H1 (cell line): ENCODE measurements around the gene DHRS3. TPM values are rescaled to one million over a fixed set of nuclear protein-coding genes. Genes with fewer than 3 reads are reported as not detected.

Experiments
- CTCF ChIA-PET: fragments of 300-600 bp; sonication (Branson Sonifier 250); formaldehyde crosslinking; loops from one replicate; lab custom pipeline; 2021; ENCODE audit not compliant: partially characterized antibody; lab: Charles Lee
- POLR2A ChIA-PET: fragments of 300-600 bp; sonication (Branson Sonifier 250); formaldehyde crosslinking; loops from one replicate; lab custom pipeline; 2021; ENCODE audit warnings: inconsistent platforms; ENCODE audit not compliant: partially characterized antibody; lab: Charles Lee
- DNase-seq, 2 experiments: peaks; one replicate each; pipeline versions ENCODE4 v3.0.0 to v3.0.0-alpha.2; 2010 to 2022; ENCODE audit warnings: low spot score in 2 of 2, low read depth in 1 of 2, mixed read lengths in 1 of 2
- FAIRE-seq: peaks from 2 replicates; lab custom pipeline; 2011; peaks lifted over from hg19 to GRCh38; lab: Jason Lieb, UNC
- H2AFZ ChIP-seq: 2 replicates; pipeline ENCODE4 v1.8.1; 2012; ENCODE audit warnings: low read length, inconsistent platforms
- H2AK5ac ChIP-seq: 2 replicates; pipeline ENCODE4 v1.6.1; 2013; ENCODE audit warnings: low read depth, low read length
- H2BK120ac ChIP-seq: replicated peaks from 2 replicates; pipeline ENCODE3; 2013; ENCODE audit warnings: low read depth, low read length, inconsistent platforms
- H2BK12ac ChIP-seq: 2 replicates; pipeline ENCODE4 v1.6.1; 2013; ENCODE audit warnings: low read depth, low read length
- H2BK15ac ChIP-seq: 2 replicates; pipeline ENCODE4 v1.6.1; 2013; ENCODE audit warnings: low read length
- H2BK20ac ChIP-seq: 2 replicates; pipeline ENCODE4 v1.6.1; 2013; ENCODE audit warnings: low read length
- H2BK5ac ChIP-seq: 2 replicates; pipeline ENCODE4 v1.6.1; 2013; ENCODE audit warnings: low read depth, low read length
- H3K14ac ChIP-seq: 2 replicates; pipeline ENCODE4 v1.6.1; 2013; ENCODE audit warnings: inconsistent platforms; ENCODE audit not compliant: insufficient read length
- H3K18ac ChIP-seq: 2 replicates; pipeline ENCODE4 v1.6.1; 2013; ENCODE audit warnings: low read length; ENCODE audit errors: extremely low read depth
- H3K23ac ChIP-seq: 2 replicates; pipeline ENCODE4 v1.6.1; 2013; ENCODE audit warnings: inconsistent platforms; ENCODE audit not compliant: insufficient read length
- H3K23me2 ChIP-seq: 2 replicates; pipeline ENCODE4 v1.6.1; 2013; ENCODE audit warnings: low read depth, low read length
- H3K27ac ChIP-seq: 2 replicates; pipeline ENCODE4 v1.6.1; 2011; ENCODE audit warnings: low read depth, low read length, inconsistent platforms
- H3K27me3 ChIP-seq, 4 experiments: replicated peaks in 1 of 4; 1 replicate in 1 of 4; 2 replicates in 3 of 4; pipeline versions ENCODE4 v1.6.1 to v1.8.1; 2011 to 2013; ENCODE audit warnings: low read length in 3 of 4, mild to moderate bottlenecking in 3 of 4, inconsistent platforms in 2 of 4, mixed read lengths in 2 of 4, moderate library complexity in 1 of 4; ENCODE audit not compliant: control insufficient read depth in 3 of 4, insufficient read depth in 3 of 4; ENCODE audit errors: extremely low read depth in 1 of 4
- H3K36me3 ChIP-seq, 4 experiments: 2 replicates each; pipeline versions ENCODE4 v1.6.1 to v1.8.1; 2011 to 2013; ENCODE audit warnings: mild to moderate bottlenecking in 4 of 4, low read length in 3 of 4, moderate library complexity in 2 of 4, control low read depth in 1 of 4, inconsistent platforms in 1 of 4; ENCODE audit not compliant: insufficient read depth in 4 of 4, control insufficient read depth in 2 of 4
- H3K4ac ChIP-seq: replicated peaks from 2 replicates; pipeline ENCODE3; 2013; ENCODE audit warnings: low read length, low read depth, mixed read lengths, inconsistent platforms; ENCODE audit not compliant: insufficient read length
- H3K4me1 ChIP-seq, 4 experiments: replicated peaks in 1 of 4; 1 replicate in 1 of 4; 2 replicates in 3 of 4; pipeline versions ENCODE4 v1.6.1 to v1.8.1; 2011 to 2013; ENCODE audit warnings: low read length in 3 of 4, inconsistent platforms in 2 of 4, mixed read lengths in 1 of 4; ENCODE audit not compliant: insufficient read depth in 4 of 4, control insufficient read depth in 3 of 4
- H3K4me2 ChIP-seq, 2 experiments: 2 replicates each; pipeline versions ENCODE4 v1.6.1 to v1.8.1; 2011 to 2013; ENCODE audit warnings: low read depth in 2 of 2, low read length in 2 of 2, control low read depth in 1 of 2, inconsistent platforms in 1 of 2, mild to moderate bottlenecking in 1 of 2; ENCODE audit not compliant: insufficient read depth in 1 of 2
- H3K4me3 ChIP-seq, 4 experiments: fragments of 200-600, 300-600 bp in 1 of 4; sonication (generic), shearing (Covaris generic), sonication (Bioruptor Twin) in 1 of 4; 2 replicates each; pipeline versions ENCODE4 v1.5.1 to v1.8.1; 2011 to 2016; ENCODE audit warnings: low read length in 4 of 4, low read depth in 3 of 4, control low read depth in 2 of 4, inconsistent platforms in 2 of 4, mild to moderate bottlenecking in 2 of 4, mixed read lengths in 1 of 4, moderate library complexity in 1 of 4; ENCODE audit not compliant: insufficient read depth in 2 of 4; ENCODE audit errors: extremely low read depth in 1 of 4
- H3K56ac ChIP-seq: replicated peaks from 2 replicates; pipeline ENCODE3; 2013; ENCODE audit warnings: low read depth, mild to moderate bottlenecking, mixed read lengths, low read length, inconsistent platforms; ENCODE audit not compliant: insufficient read length
- H3K79me1 ChIP-seq: 2 replicates; pipeline ENCODE4 v1.6.1; 2013; ENCODE audit warnings: low read depth, low read length, control low read depth
- H3K79me2 ChIP-seq, 2 experiments: 2 replicates each; pipeline versions ENCODE4 v1.6.1 to v1.8.1; 2012 to 2013; ENCODE audit warnings: low read length in 2 of 2, mild to moderate bottlenecking in 2 of 2, inconsistent platforms in 1 of 2; ENCODE audit not compliant: insufficient read depth in 2 of 2, control insufficient read depth in 1 of 2
- H3K9ac ChIP-seq, 4 experiments: replicated peaks in 1 of 4; 1 replicate in 1 of 4; 2 replicates in 3 of 4; pipeline versions ENCODE4 v1.6.1 to v1.8.1; 2011 to 2013; ENCODE audit warnings: low read depth in 3 of 4, low read length in 3 of 4, control low read depth in 2 of 4, mild to moderate bottlenecking in 2 of 4, moderate library complexity in 2 of 4, inconsistent platforms in 1 of 4; ENCODE audit errors: extremely low read depth in 1 of 4
- H3K9me3 ChIP-seq, 2 experiments: 2 replicates each; pipeline versions ENCODE4 v1.6.1 to v1.8.1; 2012 to 2013; ENCODE audit warnings: mild to moderate bottlenecking in 2 of 2, moderate library complexity in 2 of 2, control low read depth in 1 of 2, inconsistent platforms in 1 of 2, low read depth in 1 of 2, low read length in 1 of 2, mixed read lengths in 1 of 2; ENCODE audit not compliant: insufficient read depth in 2 of 2
- H4K20me1 ChIP-seq, 2 experiments: replicated peaks in 1 of 2; 2 replicates each; pipeline versions ENCODE3 to v1.8.1; 2011 to 2013; ENCODE audit warnings: inconsistent platforms in 2 of 2, low read length in 2 of 2, mild to moderate bottlenecking in 1 of 2; ENCODE audit not compliant: insufficient read depth in 2 of 2, control insufficient read depth in 1 of 2
- H4K5ac ChIP-seq: 2 replicates; pipeline ENCODE4 v1.6.1; 2013; ENCODE audit warnings: low read length, low read depth, mixed read lengths, inconsistent platforms; ENCODE audit not compliant: insufficient read length
- H4K8ac ChIP-seq: 2 replicates; pipeline ENCODE4 v1.8.0; 2013; ENCODE audit warnings: mild to moderate bottlenecking, moderate library complexity, low read length, inconsistent platforms; ENCODE audit not compliant: insufficient read depth; ENCODE audit errors: extremely low read depth
- H4K91ac ChIP-seq: replicated peaks from 2 replicates; pipeline ENCODE3; 2013; ENCODE audit warnings: low read length, mixed read lengths, inconsistent platforms; ENCODE audit not compliant: insufficient read length
- KDM1A ChIP-seq: fragments of 200-600, 300-600 bp; sonication (generic); IDR thresholded peaks from 2 replicates; pipeline ENCODE4 v1.7.1; 2016; ENCODE audit warnings: mild to moderate bottlenecking, low read length, borderline replicate concordance
- KDM5A ChIP-seq: fragments of 200-600 bp; IDR thresholded peaks from 2 replicates; pipeline ENCODE4 v1.7.1; 2012; ENCODE audit warnings: mild to moderate bottlenecking, low read length, inconsistent platforms, mixed read lengths
- NANOG ChIP-seq: IDR thresholded peaks from 2 replicates; pipeline ENCODE4 v1.6.1; 2011; ENCODE audit warnings: low read length, low read depth, mild to moderate bottlenecking, inconsistent platforms; ENCODE audit not compliant: insufficient read depth, poor library complexity, severe bottlenecking
- RAD21 ChIP-seq, 2 experiments: IDR thresholded peaks in 1 of 2; conservative IDR thresholded peaks in 1 of 2; 2 replicates each; pipeline ENCODE4 v1.6.1; 2011; ENCODE audit warnings: low read depth in 2 of 2, low read length in 2 of 2, improper control_type of control experiment in 1 of 2, inconsistent platforms in 1 of 2, mild to moderate bottlenecking in 1 of 2, moderate library complexity in 1 of 2
- SIX5 ChIP-seq: IDR thresholded peaks from 2 replicates; pipeline ENCODE4 v1.6.1; 2011; ENCODE audit warnings: mild to moderate bottlenecking, low read depth, low read length
- WGBS, 2 experiments: shearing (Covaris generic) in 1 of 2; methylation state at CpG; one replicate each; pipeline versions ENCODE4 v1.1.6 to v1.1.7; 2013 to 2015; ENCODE audit warnings: low lambda C conversion rate in 2 of 2, mixed read lengths in 2 of 2, inconsistent platforms in 1 of 2, low coverage in 1 of 2, missing lambda C conversion rate in 1 of 2; ENCODE audit not compliant: insufficient replicate concordance in 2 of 2, insufficient coverage in 1 of 2, insufficient read length in 1 of 2; ENCODE audit errors: extremely low coverage in 1 of 2, missing lambda C conversion rate in 1 of 2; 5-methylcytosine and 5-hydroxymethylcytosine counted together
- polyA plus RNA-seq, 7 experiments: library from polyadenylated mRNA; depleted of rRNA in 3 of 7; stranded (reverse) in 5 of 7; unstranded in 2 of 7; fragments of >200 nt in 5 of 7; fragments of 200-250 nt in 2 of 7; gene quantifications; 1 replicate in 5 of 7; 2 replicates in 1 of 7; 4 replicates in 1 of 7; pipeline versions ENCODE4 v1.2.1 to v1.2.3, GENCODE V29; 2011 to 2013; ENCODE audit warnings: missing spikeins in 2 of 7, mixed read lengths in 2 of 7
- total RNA-seq: library from RNA; stranded (reverse); fragmentation: NEBNext Ultra II Directional; extraction: Animal tissue kit (Norgen Biotek cat#: 25700); gene quantifications from 2 replicates; pipeline ENCODE4 v1.2.1, GENCODE V29; 2021

The DHRS3 gene
- total and polyA plus RNA-seq, 2 of the 8 experiments (the other 6 are each of a cell fraction or from before 2014, with no cell fraction given) = 32.5 to 36.4 TPM

GRCh38 chr1:12625276-12625675 lies 7.3 kb upstream of the DHRS3 start:
- H3K23ac ChIP-seq = no peak overlapping the region
- H3K4me1 ChIP-seq = peaks cover 9 to 25% (median 16%) of the 10 kb centered on the region in 4 experiments
- H4K8ac ChIP-seq = no peak overlapping the region
- H3K4ac ChIP-seq = no peak overlapping the region
- no peak overlapping the region for H2AFZ ChIP-seq
- no peaks in the 10 kb centered on the region; a peak in 1 of 7 replicates for H3K27me3 ChIP-seq
- 0 out of 2 replicates have a peak overlapping the region, but pooled peaks have one; percentile 10 for H2BK15ac ChIP-seq
- no peak overlapping the region for H2BK12ac ChIP-seq
- DNase-seq (no peak), FAIRE-seq (no peak)
- no peak overlapping the region for H3K9ac ChIP-seq
- peak overlapping the region; percentile 2 for H3K18ac ChIP-seq
- H4K5ac ChIP-seq = no peak overlapping the region
- no peaks in the 10 kb centered on the region for H3K79me2 ChIP-seq
- H2BK20ac ChIP-seq = no peak overlapping the region
- ChIA-PET CTCF (interaction anchor here (5.7 kb wide), 1 partner anchor 33 kb away, joined by 42 read pairs; no protein-coding TSS in a partner anchor), POLR2A (interaction anchor here (0.7 kb wide), 1 partner anchor 34 kb away, joined by 3 read pairs; no protein-coding TSS in a partner anchor)
- H3K23me2 ChIP-seq = no peaks in the 10 kb centered on the region
- no peak overlapping the region for H3K56ac ChIP-seq
- H3K9me3 ChIP-seq = no peaks in the 10 kb centered on the region
- H4K20me1 ChIP-seq = no peaks in the 10 kb centered on the region
- H3K4me2 ChIP-seq = no peak overlapping the region
- no peak overlapping the region for H2BK5ac ChIP-seq
- H4K91ac ChIP-seq = peak overlapping the region; percentile 68
- no peak overlapping the region for H3K27ac ChIP-seq
- H3K14ac ChIP-seq = no peak overlapping the region
- no peak overlapping the region for H3K4me3 ChIP-seq
- WGBS, 2 experiments = 95% methylated on average over 6 of the region's 6 CpGs; no CpG with 5 or more reads in 1 of the 2 experiments
- TF ChIP-seq SIX5 = no peak
- TF ChIP-seq KDM1A = peak; percentile 22; the same call in 1 of the 2 replicates
- TF ChIP-seq RAD21 (IDR thresholded peaks at IDR 0.05 in 1 of 2, conservative IDR thresholded peaks at IDR 0.05 in 1 of 2; ENCODE audit: low read depth in 2 of 2, low read length in 2 of 2) = no peak
- no peak for TF ChIP-seq NANOG
- TF ChIP-seq KDM5A = no peak
- H2AK5ac ChIP-seq = no peak overlapping the region; the same call in 1 of the 2 replicates
- no peaks in the 10 kb centered on the region for H3K36me3 ChIP-seq
- no peaks in the 10 kb centered on the region for H3K79me1 ChIP-seq
- no peak overlapping the region for H2BK120ac ChIP-seq
